GM06990 (cell line): Measurements from ENCODE around the gene DAB2IP.

Experiments
- DNase-seq: peaks from one replicate; pipeline ENCODE4 v3.0.0-alpha.2; 2011; ENCODE audit not compliant: insufficient read length; ENCODE audit errors: extremely low read depth
- H3K27me3 ChIP-seq: replicated peaks from 2 replicates; pipeline ENCODE4 v1.6.0; 2011; ENCODE audit warnings: low read length; ENCODE audit not compliant: control insufficient read depth, insufficient read depth
- H3K36me3 ChIP-seq: 2 replicates; pipeline ENCODE4 v1.5.1; 2011; ENCODE audit warnings: low read length; ENCODE audit not compliant: control insufficient read depth, insufficient read depth
- H3K4me3 ChIP-seq: replicated peaks from 2 replicates; pipeline ENCODE4 v1.5.1; 2011; ENCODE audit warnings: low read depth, mild to moderate bottlenecking, control low read depth, low read length
- CTCF ChIP-seq: IDR thresholded peaks from 2 replicates; pipeline ENCODE4 v1.5.1; 2011; ENCODE audit warnings: low read length, control low read depth, mild to moderate bottlenecking, inconsistent platforms; ENCODE audit not compliant: insufficient read depth, poor library complexity, severe bottlenecking

DAB2IP gene

DNA sequence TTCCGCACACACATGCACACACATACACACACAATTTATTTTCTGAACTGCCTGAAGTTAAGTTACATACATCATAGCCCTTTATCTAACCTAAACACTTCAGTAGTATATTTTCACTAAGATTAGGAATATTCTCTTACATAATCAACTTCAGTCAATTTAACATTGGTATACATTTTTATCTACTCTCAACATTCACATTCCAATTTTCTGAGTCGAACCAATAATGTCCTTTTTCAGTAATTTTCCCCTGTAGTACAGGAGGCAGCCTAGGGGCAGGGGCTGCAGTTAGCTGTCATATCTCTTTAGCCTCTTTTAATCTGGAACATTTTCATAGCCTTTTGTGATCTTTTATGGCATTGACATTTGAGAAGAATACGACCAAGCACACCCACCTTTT lies 150.1 kb downstream of the DAB2IP start:
- H3K27me3 ChIP-seq, result peaks cover 3% of the 10 kb centered on the region
- H3K4me3 ChIP-seq, result no peak overlapping the region
- DNase-seq, result no peak
- TF ChIP-seq CTCF, result no peak
- no peaks in the 10 kb centered on the region for H3K36me3 ChIP-seq

- Histone ChIP-seq H3K36me3 (no peaks in the 10 kb centered on the region), H3K27me3 (peaks cover 2% of the 10 kb centered on the region; the same call in 1 of the 2 replicates), H3K4me3 (no peak overlapping the region)
- TF ChIP-seq CTCF, result no peak
- DNase-seq, result no peak
Measured at GRCh38 chr9:121802753-121803152, 151.3 kb downstream of the DAB2IP start.

- no peak for TF ChIP-seq CTCF
- no peak for DNase-seq
- no peak overlapping the region for H3K4me3 ChIP-seq
- H3K36me3 ChIP-seq, result no peaks in the 10 kb centered on the region
- H3K27me3 ChIP-seq, result peaks cover 2% of the 10 kb centered on the region; the same call in 1 of the 2 replicates
Measured at GRCh38 chr9:121807069-121807822, 155.8 kb downstream of the DAB2IP start.

DNA sequence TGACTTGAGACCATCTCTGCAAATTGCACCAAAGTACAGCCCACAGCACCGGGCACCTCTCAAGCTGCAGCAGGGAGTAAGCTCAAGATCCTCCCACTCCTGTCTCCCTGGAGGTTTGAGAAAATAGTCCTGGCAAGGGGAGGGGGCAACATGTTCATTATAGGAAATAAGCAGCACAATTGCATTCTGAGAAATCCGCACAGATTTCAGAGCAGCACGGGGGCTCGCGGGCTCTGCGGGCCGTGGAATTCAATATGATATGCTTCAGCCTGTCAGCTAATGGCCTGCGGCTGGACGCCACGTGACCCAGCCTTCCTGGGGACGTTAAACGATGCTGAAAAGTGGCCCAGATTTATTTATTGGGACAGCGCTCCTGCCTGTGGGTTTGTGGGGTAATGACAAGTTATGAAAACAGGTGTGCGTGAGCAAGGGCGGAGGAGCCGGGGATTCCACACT lies 156.4 kb downstream of the DAB2IP start:
- Histone ChIP-seq H3K4me3 (no peak overlapping the region), H3K36me3 (no peaks in the 10 kb centered on the region), H3K27me3 (peaks cover under 1% of the 10 kb centered on the region; the same call in 1 of the 2 replicates)
- no peak for DNase-seq
- no peak for TF ChIP-seq CTCF

- no peak overlapping the region for H3K4me3 ChIP-seq
- no peak for TF ChIP-seq CTCF
- no peak for DNase-seq
- no peaks in the 10 kb centered on the region for H3K36me3 ChIP-seq
- H3K27me3 ChIP-seq, result no peaks in the 10 kb centered on the region
Measured at GRCh38 chr9:121808781-121809180, 157.3 kb downstream of the DAB2IP start.
